GM18951 (cell line): ENCODE data around the gene PLCB2.

ENCODE experiments used
- POLR2A ChIP-seq: IDR thresholded peaks from 4 replicates; pipeline ENCODE4 v1.6.1; 2011; ENCODE audit warnings: mild to moderate bottlenecking; ENCODE audit not compliant: insufficient read length, insufficient read depth; ENCODE audit errors: extremely low read depth
- in situ Hi-C: fragments of 300-500 bp; cut with MboI; formaldehyde crosslinking; loops from one replicate; pipeline ENCODE4 v1.12.0; 2022; ENCODE audit warnings: low sequenced_read_pairs, mixed read lengths, inconsistent platforms; ENCODE audit not compliant: unreplicated experiment

Gene PLCB2

GRCh38 chr15:40310001-40310959, 2.5 kb upstream of the PLCB2 start:
- in situ Hi-C loops: no loop called here
- TF ChIP-seq POLR2A: no peak

GRCh38 chr15:40309344-40309862, 1.7 kb upstream of the PLCB2 start:
- TF ChIP-seq POLR2A: no peak
- in situ Hi-C loops: no loop called here

DNA sequence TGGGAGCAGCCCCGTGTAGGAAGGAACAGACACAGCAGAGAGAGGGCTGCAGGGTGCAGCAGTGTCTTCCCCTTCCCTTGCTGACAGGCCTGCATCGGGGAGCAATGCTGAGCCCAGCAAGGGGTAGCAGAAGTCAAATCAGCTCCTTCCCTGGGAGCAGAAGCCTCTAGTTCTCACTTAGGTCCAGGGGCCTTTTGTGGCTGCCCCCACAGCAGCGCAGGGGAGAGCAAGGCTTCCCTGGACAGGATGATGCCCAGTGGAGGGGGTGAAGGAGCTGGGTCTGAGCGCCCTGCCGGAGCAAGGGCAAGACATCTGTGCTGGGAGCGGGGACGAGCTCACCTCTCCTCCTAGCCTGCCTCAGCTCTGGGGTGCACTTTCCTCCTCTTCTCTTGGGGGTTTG, 827 bp downstream of the PLCB2 start:
- TF ChIP-seq POLR2A: no peak
- in situ Hi-C loops: no loop called here

DNA sequence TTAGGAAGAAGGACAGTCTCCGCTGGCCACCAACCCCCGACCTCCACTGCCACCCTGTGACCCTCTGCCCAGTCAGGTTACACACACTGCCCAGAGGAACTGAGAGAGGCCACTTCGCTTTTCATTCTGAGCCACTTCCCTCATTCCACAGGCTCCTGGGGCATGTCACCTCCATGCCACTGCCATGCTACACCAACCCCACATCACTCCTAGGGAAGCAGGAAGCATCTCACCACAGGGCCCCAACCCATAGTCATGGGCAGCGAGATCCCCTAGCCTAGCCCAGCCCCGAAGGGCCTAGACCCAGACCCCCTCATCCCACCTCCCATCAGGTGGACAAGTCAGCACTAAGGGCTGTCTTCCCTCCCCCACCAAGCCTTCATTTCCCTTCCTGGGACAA, 1.4 kb downstream of the PLCB2 start:
- no peak for TF ChIP-seq POLR2A
- in situ Hi-C loops: no loop called here

DNA sequence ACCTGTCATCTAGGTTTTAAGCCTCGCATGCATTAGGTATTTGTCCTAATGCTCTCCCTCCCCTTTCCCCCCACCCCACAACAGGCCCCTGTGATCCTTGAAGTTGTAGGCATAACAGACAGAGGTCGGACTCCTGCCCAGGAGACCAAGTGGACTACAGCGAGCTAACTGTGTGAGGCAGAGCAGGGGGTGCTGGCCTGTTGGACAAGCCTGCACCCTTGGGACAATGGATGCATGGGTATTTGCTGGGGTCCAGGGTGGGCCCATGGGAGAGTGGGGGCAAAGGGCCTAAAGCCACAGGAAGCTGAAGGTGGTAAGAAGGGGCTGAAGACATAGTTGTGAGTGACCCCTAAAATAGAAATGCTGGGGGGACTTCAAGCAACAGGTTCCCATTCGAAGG, 2.5 kb downstream of the PLCB2 start:
- no peak for TF ChIP-seq POLR2A
- in situ Hi-C loops: no loop called here

DNA sequence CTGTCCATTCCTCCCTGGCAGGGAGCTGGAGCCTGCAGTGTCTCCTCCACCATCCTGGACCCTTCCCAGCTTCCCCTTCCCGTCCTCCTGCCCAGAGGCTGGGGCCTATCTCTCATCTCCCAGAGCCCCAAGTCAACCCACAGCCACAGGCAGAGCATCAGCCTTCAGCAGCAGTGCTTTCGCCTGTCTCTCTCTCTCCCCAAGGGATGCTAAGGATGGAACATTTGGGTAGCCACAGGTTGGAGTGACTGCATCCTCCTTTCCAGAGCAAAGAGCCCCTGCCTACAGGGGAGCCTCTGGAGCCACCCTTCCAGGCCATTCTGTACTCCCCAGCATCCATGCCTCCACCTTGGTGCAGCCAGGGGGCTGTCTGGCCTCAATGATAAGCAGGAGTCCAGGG, 4.2 kb downstream of the PLCB2 start:
- no peak for TF ChIP-seq POLR2A
- in situ Hi-C loops: no loop called here

DNA sequence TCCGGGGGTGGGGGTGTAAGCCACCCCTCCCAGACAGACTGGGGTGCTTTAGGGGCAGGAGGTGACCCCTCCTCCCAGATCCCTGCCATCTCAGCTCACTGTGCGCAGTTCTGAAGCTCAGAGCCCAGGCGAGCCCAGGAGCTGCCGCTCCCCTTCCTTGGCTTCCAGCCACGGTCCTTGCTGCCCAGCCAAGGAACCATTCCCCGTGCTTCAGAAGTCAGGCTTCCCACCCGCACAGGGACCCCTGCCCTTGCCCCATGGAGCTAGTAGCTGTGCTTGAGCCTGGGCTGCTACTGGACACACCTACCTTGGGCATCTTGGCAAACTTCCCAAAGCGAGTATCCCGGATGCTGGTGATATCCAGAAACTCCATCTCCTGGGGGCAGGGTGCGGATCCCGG, 4.8 kb downstream of the PLCB2 start:
- TF ChIP-seq POLR2A: no peak
- in situ Hi-C loops: no loop called here

DNA sequence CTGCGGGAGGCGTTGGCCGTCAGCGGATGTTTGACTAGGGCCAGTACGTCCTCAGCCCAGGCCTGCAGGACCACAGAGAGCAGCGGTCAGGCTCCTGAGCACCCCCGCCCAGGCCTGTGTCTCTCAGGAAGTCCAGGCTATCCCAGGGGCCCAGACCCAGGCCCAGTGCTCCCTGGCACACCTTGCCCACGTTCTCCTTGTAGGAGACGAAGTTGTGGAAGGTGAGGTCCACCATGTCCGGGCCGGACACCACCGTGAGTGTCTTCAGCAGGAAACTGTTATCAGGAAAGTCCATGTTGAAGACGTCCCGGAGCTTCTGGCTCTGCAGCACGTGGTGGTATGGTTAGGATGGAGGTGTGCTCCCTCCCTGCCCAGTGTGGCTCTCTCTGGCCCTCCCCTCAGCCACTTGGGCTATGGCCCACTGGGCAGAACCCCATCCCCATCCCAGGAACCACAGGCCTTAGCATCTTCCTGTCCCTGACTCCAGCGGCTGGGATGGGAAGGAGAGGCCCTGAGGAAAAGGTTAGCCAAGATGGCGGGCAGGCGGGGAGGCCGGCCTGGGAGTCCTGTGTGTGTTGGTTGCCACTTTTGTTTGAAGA, 5.3 kb downstream of the PLCB2 start:
- TF ChIP-seq POLR2A: no peak
- in situ Hi-C loops: no loop called here

DNA sequence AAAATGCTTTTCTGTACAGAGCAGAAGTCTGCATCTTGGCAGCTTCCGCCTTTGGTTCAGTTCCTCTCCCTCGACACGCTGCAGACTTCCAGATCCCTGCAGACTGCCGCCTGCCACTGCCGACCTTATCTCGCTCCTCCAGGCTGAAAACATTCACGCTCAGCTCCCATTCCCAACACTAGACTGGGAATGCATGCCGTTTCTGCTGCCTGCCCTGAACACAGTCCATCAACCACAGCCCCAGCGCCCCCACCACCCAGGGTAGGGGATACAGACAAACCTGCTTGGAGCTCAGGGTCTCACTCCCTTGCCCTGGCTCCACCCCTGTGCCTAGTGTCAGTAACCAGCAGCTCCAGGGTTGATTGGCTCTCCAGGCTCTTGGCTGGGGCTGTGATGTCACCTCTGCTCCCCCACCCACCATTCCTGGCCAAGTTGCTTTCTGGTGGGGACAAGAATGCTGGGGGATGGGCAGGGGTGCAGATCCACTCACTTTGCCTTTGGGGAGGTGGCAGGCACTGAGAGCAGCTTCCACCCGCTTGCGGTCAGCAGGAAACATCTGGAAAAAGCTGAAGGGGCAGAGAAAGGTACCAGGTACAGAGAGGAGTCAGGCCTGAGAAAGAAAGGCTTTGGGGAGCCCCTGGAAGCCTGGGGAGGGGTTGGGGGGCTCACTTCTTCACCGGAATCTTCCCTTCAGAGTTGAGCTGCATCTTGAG, 6.1 kb downstream of the PLCB2 start:
- TF ChIP-seq POLR2A: no peak
- in situ Hi-C loops: no loop called here

DNA sequence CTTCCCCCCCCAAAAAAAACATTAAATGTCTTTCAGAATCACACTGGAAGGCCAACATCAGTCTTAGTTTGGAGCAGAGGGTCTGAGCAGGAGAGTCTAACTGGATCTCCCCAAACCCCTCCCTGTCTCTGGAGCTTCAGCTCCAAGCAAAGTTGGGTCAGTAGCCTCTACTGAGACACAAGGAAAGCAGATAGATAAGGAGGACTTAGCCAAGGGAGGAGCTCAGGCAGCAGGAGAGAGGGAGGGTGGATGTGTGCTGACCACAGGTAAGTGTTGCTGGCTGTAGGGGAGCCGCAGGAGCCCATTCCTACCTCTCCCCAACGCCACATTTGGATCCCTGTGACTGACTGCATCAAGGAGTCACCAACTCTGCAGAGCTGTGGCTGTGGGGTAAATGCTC, 7.0 kb downstream of the PLCB2 start:
- in situ Hi-C loops: no loop called here
- no peak for TF ChIP-seq POLR2A

- no peak for TF ChIP-seq POLR2A
- in situ Hi-C loops: no loop called here
Measured at GRCh38 chr15:40300367-40300766, 7.4 kb downstream of the PLCB2 start.

DNA sequence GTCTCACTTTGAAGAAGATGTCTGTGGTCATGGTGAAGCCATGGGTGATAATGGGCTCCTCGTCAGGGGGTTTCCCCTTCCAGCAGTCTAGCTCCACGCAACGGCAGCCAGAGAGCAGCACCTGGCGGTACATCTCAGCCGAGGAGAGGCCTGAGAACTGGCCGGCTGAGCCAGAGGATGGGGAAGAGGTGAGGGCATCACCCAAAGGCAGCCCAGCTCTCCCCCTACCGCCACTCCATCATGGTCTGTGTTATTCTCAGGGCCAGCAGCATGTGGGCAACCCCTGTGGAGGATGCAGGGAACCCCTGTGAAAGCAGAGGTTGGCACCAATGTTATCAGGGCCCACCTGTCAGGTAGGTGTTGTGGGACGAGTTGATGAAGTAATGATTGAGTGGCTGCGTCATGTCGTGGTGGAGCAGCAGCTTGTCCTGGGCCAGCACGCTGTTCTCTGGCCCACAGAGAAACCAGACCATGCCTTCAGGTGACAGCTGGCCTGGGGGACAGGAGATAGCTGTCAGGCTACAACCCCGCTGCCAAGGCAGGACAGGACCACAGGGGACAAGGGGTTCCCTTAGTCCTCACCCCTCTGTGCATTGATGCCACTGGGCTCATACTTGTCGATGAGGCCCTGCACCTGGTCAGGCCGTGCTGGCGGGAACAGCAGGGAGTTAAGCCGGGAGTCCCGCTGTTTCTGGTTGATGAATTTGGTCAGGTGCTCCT, 9.4 kb downstream of the PLCB2 start:
- in situ Hi-C loops: no loop called here

GRCh38 chr15:40297356-40297755, 10.4 kb downstream of the PLCB2 start:
- in situ Hi-C loops: no loop called here

More for the DNA sequence above, 9.4 kb downstream of the PLCB2 start:
- TF ChIP-seq POLR2A: no peak

More at GRCh38 chr15:40297356-40297755, 10.4 kb downstream of the PLCB2 start:
- TF ChIP-seq POLR2A: no peak
